Measurements from ENCODE around the gene OLFM2. TPM values are rescaled to one million over a fixed set of nuclear protein-coding genes. Genes with fewer than 3 reads are reported as not detected.

Gene OLFM2
- polyA plus RNA-seq, 1 experiment: 4.8 TPM

- no peak overlapping the region for H3K27ac ChIP-seq (ENCODE audit: low read depth, low read length)
- no peak for TF ChIP-seq CTCF (IDR thresholded peaks at IDR 0.05; ENCODE audit: low read depth, low read length)
- DNase-seq (ENCODE audit: low read depth, low spot score): no peak
- H3K4me3 ChIP-seq (ENCODE audit: low read depth, low read length): no peak overlapping the region
- no peaks in the 10 kb centered on the region for H3K27me3 ChIP-seq (ENCODE audit: control insufficient read depth, insufficient read depth, low read length)
- ChIA-PET POLR2A (no interaction called here), CTCF (no interaction called here)
- H3K9me3 ChIP-seq (ENCODE audit: control insufficient read depth, insufficient read depth, low read length): no peaks in the 10 kb centered on the region
Measured at GRCh38 chr19:9883231-9883758, 53.0 kb downstream of the OLFM2 start.

GRCh38 chr19:9881720-9882119 lies 54.6 kb downstream of the OLFM2 start:
- Histone ChIP-seq H3K4me3 (ENCODE audit: low read depth, low read length) (no peak overlapping the region), H3K27ac (ENCODE audit: low read depth, low read length) (no peak overlapping the region), H3K27me3 (ENCODE audit: control insufficient read depth, insufficient read depth, low read length) (no peaks in the 10 kb centered on the region), H3K9me3 (ENCODE audit: control insufficient read depth, insufficient read depth, low read length) (peaks cover 5% of the 10 kb centered on the region)
- POLR2A ChIA-PET: no interaction called here
- CTCF ChIA-PET: no interaction called here
- TF ChIP-seq CTCF (IDR thresholded peaks at IDR 0.05; ENCODE audit: low read depth, low read length): no peak
- no peak for DNase-seq (ENCODE audit: low read depth, low spot score)

- POLR2A ChIA-PET: no interaction called here
- CTCF ChIA-PET: no interaction called here
Measured at GRCh38 chr19:9878511-9879196, 57.7 kb downstream of the OLFM2 start.

GRCh38 chr19:9877780-9878510 lies 58.4 kb downstream of the OLFM2 start:
- TF ChIP-seq CTCF (IDR thresholded peaks at IDR 0.05; ENCODE audit: low read depth, low read length): no peak
- Histone ChIP-seq H3K4me3 (ENCODE audit: low read depth, low read length) (no peak overlapping the region), H3K27me3 (ENCODE audit: control insufficient read depth, insufficient read depth, low read length) (no peaks in the 10 kb centered on the region), H3K27ac (ENCODE audit: low read depth, low read length) (no peak overlapping the region), H3K9me3 (ENCODE audit: control insufficient read depth, insufficient read depth, low read length) (peaks cover 5% of the 10 kb centered on the region)
- ChIA-PET CTCF (no interaction called here), POLR2A (no interaction called here)
- DNase-seq (ENCODE audit: low read depth, low spot score): peak; percentile 4

More at GRCh38 chr19:9878511-9879196, 57.7 kb downstream of the OLFM2 start:
- H3K27ac ChIP-seq (ENCODE audit: low read depth, low read length): no peak overlapping the region
- no peaks in the 10 kb centered on the region for H3K27me3 ChIP-seq (ENCODE audit: control insufficient read depth, insufficient read depth, low read length)
- H3K4me3 ChIP-seq (ENCODE audit: low read depth, low read length): no peak overlapping the region
- DNase-seq (ENCODE audit: low read depth, low spot score): no peak
- no peak for TF ChIP-seq CTCF (IDR thresholded peaks at IDR 0.05; ENCODE audit: low read depth, low read length)
- peaks cover 5% of the 10 kb centered on the region for H3K9me3 ChIP-seq (ENCODE audit: control insufficient read depth, insufficient read depth, low read length)

- Histone ChIP-seq H3K27me3 (ENCODE audit: control insufficient read depth, insufficient read depth, low read length) (no peaks in the 10 kb centered on the region), H3K9me3 (ENCODE audit: control insufficient read depth, insufficient read depth, low read length) (peaks cover 5% of the 10 kb centered on the region), H3K27ac (ENCODE audit: low read depth, low read length) (no peak overlapping the region), H3K4me3 (ENCODE audit: low read depth, low read length) (no peak overlapping the region)
- POLR2A ChIA-PET: no interaction called here
- TF ChIP-seq CTCF (IDR thresholded peaks at IDR 0.05; ENCODE audit: low read depth, low read length): no peak
- CTCF ChIA-PET: interaction anchor here (0.6 to 1.8 kb wide), 3 partner anchors 9 to 125 kb away, joined by 3 to 4 read pairs (median 3); no protein-coding TSS in a partner anchor
- no peak for DNase-seq (ENCODE audit: low read depth, low spot score)
Measured at GRCh38 chr19:9875796-9876195, 60.5 kb downstream of the OLFM2 start.
